Spleen (tissue), 7 donors: ENCODE data around the gene LRRC4C.

Source experiments
- POLR2A ChIP-seq, 3 donors: fragments of 450-650 bp; IDR thresholded peaks; one replicate each; pipeline ENCODE4 v1.5.1; 2017; ENCODE audit warnings: antibody characterized with exemption in 3 of 3, mild to moderate bottlenecking in 1 of 3
- TF ChIP-seq, protein P1 (sequence below), 11 experiments: fragments of 200-600 bp in 7 of 11; fragments of 450-650 bp in 4 of 11; sonication (generic) in 4 of 11; IDR thresholded peaks in 8 of 11; conservative IDR thresholded peaks in 3 of 11; 1 replicate in 7 of 11; 2 replicates in 4 of 11; pipeline versions ENCODE4 v1.4.0 to v1.8.0; 2016 to 2021; ENCODE audit warnings: antibody characterized with exemption in 11 of 11, inconsistent platforms in 4 of 11, mild to moderate bottlenecking in 1 of 11
- donor health status: DM: no; HTN: no; CAD: no; lungs with moderate emphysema.
- donor health status: DM: no; HTN: no; CAD: no.
- donor health status: DM: no; HTN: no; CAD: no.

- no peak for TF ChIP-seq POLR2A (IDR thresholded peaks at IDR 0.05)
- TF ChIP-seq, protein P1, sequence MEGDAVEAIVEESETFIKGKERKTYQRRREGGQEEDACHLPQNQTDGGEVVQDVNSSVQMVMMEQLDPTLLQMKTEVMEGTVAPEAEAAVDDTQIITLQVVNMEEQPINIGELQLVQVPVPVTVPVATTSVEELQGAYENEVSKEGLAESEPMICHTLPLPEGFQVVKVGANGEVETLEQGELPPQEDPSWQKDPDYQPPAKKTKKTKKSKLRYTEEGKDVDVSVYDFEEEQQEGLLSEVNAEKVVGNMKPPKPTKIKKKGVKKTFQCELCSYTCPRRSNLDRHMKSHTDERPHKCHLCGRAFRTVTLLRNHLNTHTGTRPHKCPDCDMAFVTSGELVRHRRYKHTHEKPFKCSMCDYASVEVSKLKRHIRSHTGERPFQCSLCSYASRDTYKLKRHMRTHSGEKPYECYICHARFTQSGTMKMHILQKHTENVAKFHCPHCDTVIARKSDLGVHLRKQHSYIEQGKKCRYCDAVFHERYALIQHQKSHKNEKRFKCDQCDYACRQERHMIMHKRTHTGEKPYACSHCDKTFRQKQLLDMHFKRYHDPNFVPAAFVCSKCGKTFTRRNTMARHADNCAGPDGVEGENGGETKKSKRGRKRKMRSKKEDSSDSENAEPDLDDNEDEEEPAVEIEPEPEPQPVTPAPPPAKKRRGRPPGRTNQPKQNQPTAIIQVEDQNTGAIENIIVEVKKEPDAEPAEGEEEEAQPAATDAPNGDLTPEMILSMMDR (IDR thresholded peaks at IDR 0.05 in 8 of 11, conservative IDR thresholded peaks at IDR 0.05 in 3 of 11) = no peak
These were observed 1078.6 kb downstream of the LRRC4C start for GRCh38 chr11:40380835-40381234.
